Loucy (cell line): ENCODE measurements around the gene PLEKHA1.

Source experiments
- CTCF ChIP-seq: fragments of 200-600 bp; sonication (generic); conservative IDR thresholded peaks from 2 replicates; pipeline ENCODE4 v1.5.1; 2014; ENCODE audit warnings: mild to moderate bottlenecking, antibody characterized with exemption, low read length
- EZH2phosphoT487 ChIP-seq: fragments of 200-600 bp; IDR thresholded peaks from 2 replicates; pipeline ENCODE4 v1.6.1; 2018; ENCODE audit warnings: antibody characterized with exemption, mild to moderate bottlenecking, moderate library complexity, borderline replicate concordance

DNA sequence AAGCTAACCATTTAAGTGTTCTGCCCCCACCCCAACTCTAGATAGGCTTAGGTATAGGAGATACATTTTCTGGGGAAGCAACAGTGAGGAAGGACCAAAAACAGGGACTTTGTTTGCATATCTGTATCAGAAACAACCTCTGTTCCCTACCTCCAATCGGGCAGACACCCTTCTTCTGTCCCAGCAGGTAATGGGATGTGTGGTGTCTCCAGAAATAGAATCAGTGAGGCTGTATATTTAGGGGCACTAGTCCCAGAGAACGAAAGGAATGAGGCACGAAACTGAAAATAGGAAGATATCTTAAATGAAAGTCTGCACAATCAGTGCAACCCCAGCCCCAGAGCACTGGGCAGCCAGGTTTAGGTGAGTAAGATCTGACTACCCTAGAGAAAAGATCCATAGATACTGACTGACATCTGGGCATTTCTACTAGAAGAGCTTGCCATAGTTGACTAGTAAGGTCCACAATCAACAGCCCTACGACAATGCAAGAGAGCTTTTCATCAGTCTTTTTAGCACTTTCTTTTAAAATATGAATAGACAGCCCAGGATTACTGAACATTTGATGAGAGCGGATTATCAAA is 28.1 kb downstream of the PLEKHA1 start:
- TF ChIP-seq CTCF (no peak), EZH2phosphoT487 (no peak)
